ENCODE measurements around the gene CST3. TPM values are rescaled to one million over a fixed set of nuclear protein-coding genes. Genes with fewer than 3 reads are reported as not detected.

Gene CST3
- total RNA-seq, 1 donor from 2014 or later, result 727 TPM

- H3K27me3 ChIP-seq (ENCODE audit: low read depth), result no peaks in the 10 kb centered on the region
- no peak for TF ChIP-seq CTCF (IDR thresholded peaks at IDR 0.05)
- intact Hi-C loops (cut with DNase I), result no loop called here
Observed at GRCh38 chr20:23671479-23671878, 33.7 kb upstream of the CST3 start.

GRCh38 chr20:23670361-23670760 lies 32.6 kb upstream of the CST3 start:
- TF ChIP-seq CTCF (IDR thresholded peaks at IDR 0.05), result no peak
- DNase-seq (no peak), ATAC-seq (no peak)
- Histone ChIP-seq H3K9me3 (no peaks in the 10 kb centered on the region), H3K27ac (no peak overlapping the region), H3K27me3 (ENCODE audit: low read depth) (no peaks in the 10 kb centered on the region), H3K4me1 (no peaks in the 10 kb centered on the region), H3K4me3 (no peak overlapping the region), H3K36me3 (no peaks in the 10 kb centered on the region)
- intact Hi-C loops (cut with DNase I), result no loop called here

More at GRCh38 chr20:23671479-23671878, 33.7 kb upstream of the CST3 start:
- H3K27ac ChIP-seq, result no peak overlapping the region
- no peaks in the 10 kb centered on the region for H3K4me1 ChIP-seq
- H3K4me3 ChIP-seq, result no peak overlapping the region
- ATAC-seq (no peak), DNase-seq (no peak)
- no peaks in the 10 kb centered on the region for H3K36me3 ChIP-seq
- H3K9me3 ChIP-seq, result no peaks in the 10 kb centered on the region

GRCh38 chr20:23669866-23670265 lies 32.1 kb upstream of the CST3 start:
- ATAC-seq (no peak), DNase-seq (no peak)
- no peaks in the 10 kb centered on the region for H3K4me1 ChIP-seq
- H3K9me3 ChIP-seq, result no peaks in the 10 kb centered on the region
- H3K27ac ChIP-seq, result no peak overlapping the region
- no peaks in the 10 kb centered on the region for H3K27me3 ChIP-seq (ENCODE audit: low read depth)
- H3K4me3 ChIP-seq, result no peak overlapping the region
- no peak for TF ChIP-seq CTCF (IDR thresholded peaks at IDR 0.05)
- intact Hi-C loops (cut with DNase I), result no loop called here
- H3K36me3 ChIP-seq, result no peaks in the 10 kb centered on the region

GRCh38 chr20:23669327-23669726 lies 31.6 kb upstream of the CST3 start:
- intact Hi-C loops (cut with DNase I), result no loop called here
- Histone ChIP-seq H3K4me1 (no peaks in the 10 kb centered on the region), H3K36me3 (no peaks in the 10 kb centered on the region)

GRCh38 chr20:23668477-23668951 lies 30.8 kb upstream of the CST3 start:
- Histone ChIP-seq H3K4me1 (no peaks in the 10 kb centered on the region), H3K27me3 (ENCODE audit: low read depth) (no peaks in the 10 kb centered on the region), H3K9me3 (no peaks in the 10 kb centered on the region), H3K4me3 (no peak overlapping the region), H3K36me3 (no peaks in the 10 kb centered on the region), H3K27ac (no peak overlapping the region)
- no peak for DNase-seq
- TF ChIP-seq CTCF (IDR thresholded peaks at IDR 0.05), result peak; percentile 84
- intact Hi-C loops (cut with DNase I), result no loop called here
- ATAC-seq, result peak; percentile 88 to 90

More at GRCh38 chr20:23669327-23669726, 31.6 kb upstream of the CST3 start:
- Histone ChIP-seq H3K27ac (no peak overlapping the region), H3K9me3 (no peaks in the 10 kb centered on the region), H3K27me3 (ENCODE audit: low read depth) (no peaks in the 10 kb centered on the region), H3K4me3 (no peak overlapping the region)
- ATAC-seq (no peak), DNase-seq (no peak)
- TF ChIP-seq CTCF (IDR thresholded peaks at IDR 0.05), result no peak

- no peaks in the 10 kb centered on the region for H3K36me3 ChIP-seq
- no peaks in the 10 kb centered on the region for H3K27me3 ChIP-seq (ENCODE audit: low read depth)
- H3K27ac ChIP-seq, result no peak overlapping the region
- no peak overlapping the region for H3K4me3 ChIP-seq
- H3K9me3 ChIP-seq, result no peaks in the 10 kb centered on the region
- ATAC-seq (peak in 1 of 2 donors; percentile 6), DNase-seq (no peak)
- intact Hi-C loops (cut with DNase I), result no loop called here
- TF ChIP-seq CTCF (IDR thresholded peaks at IDR 0.05), result no peak
- no peaks in the 10 kb centered on the region for H3K4me1 ChIP-seq
Observed at GRCh38 chr20:23667666-23668065, 29.9 kb upstream of the CST3 start.
